DMS53 (cell line): ENCODE results near the gene CREB3L1.

Experiments
- DNase-seq: peaks from one replicate; lab custom pipeline; 2025; lab: John Stamatoyannopoulos, UW

CREB3L1 gene, protein sequence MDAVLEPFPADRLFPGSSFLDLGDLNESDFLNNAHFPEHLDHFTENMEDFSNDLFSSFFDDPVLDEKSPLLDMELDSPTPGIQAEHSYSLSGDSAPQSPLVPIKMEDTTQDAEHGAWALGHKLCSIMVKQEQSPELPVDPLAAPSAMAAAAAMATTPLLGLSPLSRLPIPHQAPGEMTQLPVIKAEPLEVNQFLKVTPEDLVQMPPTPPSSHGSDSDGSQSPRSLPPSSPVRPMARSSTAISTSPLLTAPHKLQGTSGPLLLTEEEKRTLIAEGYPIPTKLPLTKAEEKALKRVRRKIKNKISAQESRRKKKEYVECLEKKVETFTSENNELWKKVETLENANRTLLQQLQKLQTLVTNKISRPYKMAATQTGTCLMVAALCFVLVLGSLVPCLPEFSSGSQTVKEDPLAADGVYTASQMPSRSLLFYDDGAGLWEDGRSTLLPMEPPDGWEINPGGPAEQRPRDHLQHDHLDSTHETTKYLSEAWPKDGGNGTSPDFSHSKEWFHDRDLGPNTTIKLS

DNA sequence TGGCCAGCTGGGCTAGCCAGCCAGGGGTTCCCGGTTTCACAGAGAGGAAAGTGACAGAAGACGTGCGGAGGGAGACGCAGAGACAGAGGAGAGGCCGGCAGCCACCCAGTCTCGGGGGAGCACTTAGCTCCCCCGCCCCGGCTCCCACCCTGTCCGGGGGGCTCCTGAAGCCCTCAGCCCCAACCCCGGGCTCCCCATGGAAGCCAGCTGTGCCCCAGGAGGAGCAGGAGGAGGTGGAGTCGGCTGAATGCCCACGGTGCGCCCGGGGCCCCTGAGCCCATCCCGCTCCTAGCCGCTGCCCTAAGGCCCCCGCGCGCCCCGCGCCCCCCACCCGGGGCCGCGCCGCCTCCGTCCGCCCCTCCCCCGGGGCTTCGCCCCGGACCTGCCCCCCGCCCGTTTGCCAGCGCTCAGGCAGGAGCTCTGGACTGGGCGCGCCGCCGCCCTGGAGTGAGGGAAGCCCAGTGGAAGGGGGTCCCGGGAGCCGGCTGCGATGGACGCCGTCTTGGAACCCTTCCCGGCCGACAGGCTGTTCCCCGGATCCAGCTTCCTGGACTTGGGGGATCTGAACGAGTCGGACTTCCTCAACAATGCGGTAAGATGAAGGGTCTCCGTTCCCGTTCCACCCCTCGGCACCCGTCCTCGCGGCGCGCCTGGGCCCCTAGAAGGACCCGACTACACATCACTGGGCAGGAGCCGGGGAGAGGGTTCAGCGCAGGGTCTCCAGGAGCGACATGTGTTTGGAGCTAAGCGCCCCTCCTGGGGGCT, at the start of gene CREB3L1:
Gene CREB3L1 (plus strand): TSS at position 41 of the 765 bp plus-strand sequence. CDS start 450 bp downstream, at position 491.
- peak; percentile 79 for DNase-seq

GRCh38 chr11:46229230-46229629, 48.2 kb upstream of the CREB3L1 start:
- DNase-seq = no peak

DNA sequence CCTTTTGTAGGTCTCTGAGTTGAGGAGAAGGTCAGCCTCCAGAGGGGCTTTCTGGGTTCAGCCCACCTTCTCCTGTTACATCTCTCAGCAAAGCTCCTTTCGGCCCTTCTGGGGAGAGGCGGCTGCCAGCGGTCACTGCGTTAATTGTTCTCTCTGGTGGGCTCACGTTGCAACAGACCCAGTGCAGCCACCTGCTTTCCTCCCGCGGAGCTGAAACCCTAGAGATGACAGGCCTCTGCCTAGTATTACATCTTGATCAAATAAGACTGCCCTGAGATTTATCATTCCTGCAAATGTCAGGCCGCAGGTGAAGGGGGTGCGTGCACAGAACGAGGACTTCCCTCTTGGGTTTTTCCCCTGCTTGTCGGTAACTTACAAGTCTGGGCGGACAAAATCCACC, 43.2 kb upstream of the CREB3L1 start:
- DNase-seq = no peak

DNA sequence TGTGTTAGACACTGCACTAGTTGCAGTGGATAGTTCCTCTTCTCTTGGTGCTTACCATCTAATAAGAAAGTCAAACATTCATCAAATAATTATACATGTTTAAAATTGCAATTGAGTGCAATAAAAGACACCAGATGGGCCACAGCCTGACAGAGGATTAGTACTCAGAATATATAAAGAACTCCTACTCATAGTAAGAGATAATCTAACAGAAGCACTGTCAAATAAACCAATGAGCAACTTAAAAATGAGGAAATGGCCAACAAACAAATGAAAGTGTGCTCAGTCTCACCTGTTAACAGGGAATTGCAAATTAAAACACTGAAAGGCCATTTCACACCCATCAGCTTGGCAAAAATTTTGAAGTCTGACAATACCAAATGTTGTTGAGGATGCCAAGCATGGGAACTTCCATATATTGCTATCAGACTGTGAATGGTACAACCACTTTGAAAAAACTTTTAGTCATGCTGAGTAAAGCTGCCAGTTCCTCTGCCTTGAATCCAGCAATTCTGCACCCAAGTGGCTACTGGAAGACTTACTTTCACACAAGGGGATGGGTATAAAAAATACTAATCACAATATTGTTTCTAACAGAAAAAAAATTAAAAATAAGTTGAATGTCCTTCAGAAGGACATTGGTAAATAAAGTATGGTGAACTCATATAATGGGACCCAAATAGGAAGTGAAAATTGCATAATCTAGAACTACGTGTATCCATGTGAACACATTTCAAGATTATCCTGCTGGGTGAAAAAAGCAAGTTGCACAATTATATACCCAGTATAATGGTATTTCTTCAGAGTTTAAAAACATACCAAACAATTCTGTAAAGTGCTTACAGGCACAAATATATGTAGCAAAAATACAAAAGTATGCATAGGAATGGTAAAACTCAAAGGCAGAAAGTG, 41.4 kb upstream of the CREB3L1 start:
- no peak for DNase-seq

DNA sequence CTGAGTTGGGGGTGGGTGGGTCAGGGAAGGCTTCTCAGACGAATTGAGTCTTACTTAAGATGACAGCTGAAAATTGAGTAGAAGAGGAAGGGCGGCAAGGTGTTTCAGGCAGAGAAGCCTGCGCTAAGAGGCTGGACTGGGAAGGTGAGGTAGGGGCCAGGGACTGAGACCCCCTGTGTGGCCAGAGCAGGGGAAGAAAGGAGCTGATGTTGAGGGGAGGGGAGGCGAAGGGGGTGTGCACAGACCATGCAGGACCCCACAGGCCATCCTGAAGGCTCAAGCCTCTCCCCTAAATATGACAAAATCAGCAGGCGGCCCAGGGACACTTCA, 40.6 kb upstream of the CREB3L1 start:
- DNase-seq = no peak

GRCh38 chr11:46237248-46238077, 40.0 kb upstream of the CREB3L1 start:
- DNase-seq = peak; percentile 80

DNA sequence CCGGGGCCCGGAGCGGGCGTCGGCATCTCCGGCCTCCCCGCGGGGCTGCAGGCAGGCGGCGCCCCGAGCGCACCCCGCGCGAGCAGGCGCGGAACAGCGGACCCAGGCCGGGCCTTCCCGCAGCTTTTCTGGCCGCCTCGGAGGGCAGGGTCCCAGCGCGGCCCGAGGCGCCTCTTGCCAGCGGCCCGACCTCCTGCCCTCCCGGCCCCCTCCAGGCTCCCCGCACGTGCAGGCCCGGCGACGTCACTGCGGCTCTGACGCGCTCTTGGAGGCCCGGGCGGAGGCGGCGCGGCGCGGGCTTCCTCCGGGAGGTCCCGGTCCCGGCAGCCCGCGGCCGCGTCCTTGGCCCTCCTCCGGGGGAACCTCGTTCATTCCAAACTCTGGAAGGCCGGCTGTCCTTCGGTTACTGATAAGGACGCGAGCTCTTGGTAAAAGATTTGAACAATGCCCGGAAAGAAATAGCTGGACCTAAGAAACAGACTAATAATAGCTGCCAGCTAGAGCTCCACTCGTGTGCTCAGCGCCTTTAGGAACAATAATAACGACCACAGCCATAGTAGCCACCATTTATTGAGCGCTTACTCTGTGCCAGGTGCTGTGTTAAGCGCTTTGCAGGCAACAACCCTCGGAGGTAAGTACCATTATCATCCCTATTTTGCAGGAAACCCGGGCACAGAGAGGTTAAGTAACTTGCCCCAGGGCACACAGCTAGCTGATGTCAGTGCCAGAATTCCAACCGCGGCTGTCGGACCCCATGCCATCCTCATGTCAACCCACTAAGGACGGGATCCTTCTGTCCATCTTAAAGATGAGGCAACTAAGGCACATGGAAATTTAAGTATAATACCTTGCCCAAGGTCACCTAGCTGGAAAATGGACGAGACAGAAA, 39.1 kb upstream of the CREB3L1 start:
- DNase-seq = peak; percentile 84

GRCh38 chr11:46238967-46239800, 38.3 kb upstream of the CREB3L1 start:
- DNase-seq = peak; percentile 89

DNA sequence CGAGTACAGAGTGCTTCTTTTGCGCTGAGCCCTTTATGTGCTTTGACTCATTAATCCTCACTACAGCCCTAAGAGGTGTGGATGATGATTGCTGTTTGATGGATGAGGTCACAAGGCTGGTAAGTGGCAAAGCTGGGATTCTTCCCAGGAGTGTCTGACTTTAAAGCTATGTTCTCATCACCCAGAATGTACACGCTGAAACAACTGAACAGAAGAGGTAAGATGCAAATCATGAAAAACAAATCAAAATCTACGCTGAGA, 37.7 kb upstream of the CREB3L1 start:
- DNase-seq = peak; percentile 79

DNA sequence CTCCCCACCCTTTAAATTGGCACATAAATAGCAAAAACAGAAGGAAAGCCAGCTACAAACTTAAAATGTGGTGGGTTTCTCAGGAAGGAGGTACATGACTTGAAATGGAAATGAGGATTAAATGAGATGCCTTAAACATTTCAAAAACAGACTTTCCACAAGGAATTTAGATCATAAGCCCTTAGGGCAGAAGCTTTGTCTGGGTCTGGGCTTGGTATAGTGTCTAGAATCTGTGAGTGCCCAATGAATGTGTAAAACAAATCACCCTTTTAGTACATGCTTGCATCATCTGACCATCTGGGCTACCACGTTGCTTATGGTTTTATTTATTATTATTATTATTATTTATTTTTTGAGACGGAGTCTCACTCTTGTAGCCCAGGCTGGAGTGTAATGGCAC, 37.1 kb upstream of the CREB3L1 start:
- DNase-seq = no peak

DNA sequence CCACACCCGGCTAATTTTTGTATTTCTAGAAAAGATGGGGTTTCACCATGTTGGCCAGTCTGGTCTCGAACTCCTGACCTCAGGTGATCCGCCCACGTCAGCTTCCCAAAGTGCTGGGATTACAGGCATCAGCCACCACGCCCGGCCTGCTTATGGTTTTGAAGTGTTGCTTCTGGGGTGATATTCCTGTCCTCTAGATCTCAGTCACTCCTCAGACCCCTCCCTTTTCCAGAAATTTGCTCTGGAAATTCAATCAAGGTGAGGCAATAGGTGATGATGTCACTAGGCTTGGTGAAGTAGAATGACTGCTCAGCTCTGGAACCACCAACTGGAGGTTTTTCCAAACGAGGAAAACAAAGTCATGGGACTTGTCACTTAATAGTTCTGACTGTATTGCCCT, 36.6 kb upstream of the CREB3L1 start:
- DNase-seq = peak; percentile 19

- peak; percentile 45 for DNase-seq
Observed at GRCh38 chr11:46242041-46242951, 35.2 kb upstream of the CREB3L1 start.

DNA sequence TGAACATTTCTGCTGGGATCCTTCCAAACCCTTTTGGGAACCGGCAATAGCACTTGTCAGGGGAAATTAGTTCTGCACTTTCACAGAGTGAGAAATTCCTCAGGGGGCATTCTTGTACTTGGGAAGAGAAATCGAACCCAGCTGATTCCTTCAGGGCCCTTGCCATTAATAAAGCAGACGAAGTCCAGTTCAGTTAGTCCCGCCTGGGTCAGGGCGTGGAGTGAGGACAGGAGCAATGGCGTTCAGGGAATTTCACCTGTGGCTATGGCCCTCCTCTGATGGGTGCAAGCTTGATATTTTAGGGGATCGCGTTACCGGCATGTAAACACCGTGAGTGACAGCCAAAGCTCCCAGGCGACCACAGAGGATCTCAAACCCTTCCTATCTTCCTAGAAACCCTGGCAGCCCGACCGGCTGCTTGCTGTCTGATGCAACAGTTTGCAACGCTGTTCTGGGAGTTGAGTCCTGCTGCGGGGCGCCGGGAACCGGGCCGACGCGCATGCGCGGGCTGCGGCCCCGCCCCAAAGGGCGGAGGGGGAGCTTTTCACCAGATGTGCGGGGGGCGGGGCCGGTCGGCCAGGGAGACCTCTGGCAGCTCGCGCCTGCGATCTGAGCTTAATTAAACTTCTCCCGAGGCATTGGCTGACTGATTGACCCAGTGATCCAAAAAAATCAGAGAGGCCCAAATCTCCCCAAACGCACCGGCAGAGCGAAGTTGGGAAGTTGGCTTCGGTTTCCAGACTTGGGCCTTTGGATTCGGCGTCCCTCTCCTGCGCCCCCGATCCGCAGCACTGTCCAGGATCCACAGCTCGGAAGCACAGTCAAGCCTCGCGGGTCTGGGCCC, 34.3 kb upstream of the CREB3L1 start:
- peak; percentile 95 for DNase-seq

DNA sequence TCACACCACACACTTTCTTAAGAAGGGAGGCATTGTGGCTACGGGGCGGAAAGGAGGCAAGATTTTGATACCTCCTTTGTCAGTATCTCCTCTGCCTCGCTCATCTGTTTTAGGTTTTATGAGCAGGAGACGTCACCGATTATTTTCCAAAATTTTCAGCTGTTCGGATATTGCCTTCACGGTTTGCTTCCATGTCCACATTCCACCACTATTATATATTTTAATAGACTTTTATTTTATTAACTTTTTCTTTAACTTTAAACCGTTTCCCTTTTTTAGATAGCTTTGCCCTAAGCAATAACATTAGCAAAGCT, 33.7 kb upstream of the CREB3L1 start:
- no peak for DNase-seq

DNA sequence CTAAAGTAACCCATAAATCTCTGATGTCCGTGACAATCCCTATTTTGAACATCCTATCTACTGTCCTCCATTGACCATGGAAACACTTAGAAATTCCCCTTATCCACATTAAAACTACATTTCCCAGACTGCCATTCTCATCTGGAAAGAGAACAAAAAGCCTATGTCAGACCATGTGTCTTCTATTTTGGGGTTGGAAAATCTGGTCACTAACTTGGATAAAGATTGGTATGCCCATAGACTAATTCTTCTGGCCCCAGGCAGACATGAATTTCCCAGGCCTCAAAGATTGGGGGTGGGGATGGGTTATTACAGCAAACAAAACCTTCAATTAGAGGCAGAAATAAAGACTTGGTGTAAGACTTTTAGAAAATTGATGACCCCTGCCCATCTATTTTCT, 30.9 kb upstream of the CREB3L1 start:
- no peak for DNase-seq

DNA sequence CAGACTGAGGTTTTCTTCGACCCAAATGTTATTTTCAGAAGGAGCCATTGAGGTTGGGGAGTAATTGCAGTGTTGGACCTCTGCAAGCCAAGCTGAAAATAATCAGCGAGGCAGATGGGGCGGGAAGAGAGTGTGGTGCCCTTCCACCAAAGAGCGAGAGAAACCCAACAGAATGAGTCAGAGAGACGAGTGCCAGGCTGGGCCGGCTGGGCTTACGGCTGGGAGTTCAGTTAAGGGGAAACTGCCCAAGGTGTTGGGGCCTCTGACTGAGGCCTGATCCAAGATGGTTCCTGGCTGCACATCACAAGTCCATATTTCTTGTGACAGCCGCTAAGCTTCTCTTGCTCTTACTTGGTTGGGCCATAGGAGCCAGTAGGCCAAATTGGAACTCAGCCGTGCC, 30.4 kb upstream of the CREB3L1 start:
- DNase-seq = no peak

DNA sequence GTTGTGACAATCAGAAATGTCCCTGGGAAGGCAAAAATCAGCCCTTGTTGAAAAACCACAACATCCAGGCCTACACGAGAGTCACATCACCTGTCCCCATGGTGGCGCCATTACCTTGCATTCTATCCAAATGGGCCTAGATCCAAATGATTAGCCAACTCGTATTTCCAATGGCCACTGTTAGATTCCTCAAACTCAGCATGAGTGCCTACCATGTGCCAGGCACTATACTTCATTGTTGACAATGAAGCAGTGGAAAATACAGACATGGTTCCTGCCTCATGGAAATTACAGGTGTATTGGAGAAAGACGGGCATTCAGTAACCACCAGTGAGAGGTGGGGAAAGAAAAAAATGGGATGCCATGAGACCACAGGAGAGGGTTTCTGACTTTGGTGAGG, 29.8 kb upstream of the CREB3L1 start:
- DNase-seq = peak; percentile 87
